ENCODE measurements around the gene FCRL6. TPM values are rescaled to one million over a fixed set of nuclear protein-coding genes. Genes with fewer than 3 reads are reported as not detected.

FCRL6 gene
- total and polyA plus RNA-seq, 2 donors (not counting 3 experiments of a cell fraction or from before 2014, with no cell fraction given), result 0.06 TPM; not detected in 1

- H3K9me1 ChIP-seq (replicated peaks; ENCODE audit: control insufficient read depth, extremely low read depth, insufficient read depth, low read length), result no peaks in the 10 kb centered on the region
- no peaks in the 10 kb centered on the region for H3K9me3 ChIP-seq (replicated peaks; ENCODE audit: control insufficient read depth, insufficient read depth, low read length)
- dilution Hi-C loops (cut with MboI; ENCODE audit: extremely low pct_ligation_motif_present, low sequenced_read_pairs) (loop anchor here (25.0 kb wide), 1 partner anchor 304 kb away; no protein-coding TSS in a partner anchor), intact Hi-C loops (cut with micrococcal nuclease) (loop anchor here (2.0 kb wide), 1 partner anchor 659 kb away; no protein-coding TSS in a partner anchor)
- H3K9ac ChIP-seq (replicated peaks; ENCODE audit: extremely low read depth, insufficient read depth, low read length), result no peak overlapping the region
- H3K27ac ChIP-seq (ENCODE audit: insufficient read depth, low read depth, low read length), result no peak overlapping the region
- FAIRE-seq (no peak), DNase-seq (ENCODE audit: low read depth, low spot score) (no peak)
- ChIA-PET CTCF (interaction anchor here (1.3 kb wide), 1 partner anchor 99 kb away, joined by 4 read pairs; no protein-coding TSS in a partner anchor), POLR2A (no interaction called here)
- no peak overlapping the region for H2AFZ ChIP-seq (ENCODE audit: low read depth, low read length)
- peaks cover 10% of the 10 kb centered on the region for H3K4me1 ChIP-seq (ENCODE audit: control insufficient read depth, extremely low read depth, insufficient read depth, low read length)
- no peaks in the 10 kb centered on the region for H3K27me3 ChIP-seq (ENCODE audit: control insufficient read depth in 2 of 2, insufficient read depth in 2 of 2, low read length in 2 of 2)
- no peaks in the 10 kb centered on the region for H4K20me1 ChIP-seq (replicated peaks; ENCODE audit: control insufficient read depth, extremely low read depth, insufficient read depth, low read length)
- no TSS peak for BruUV-seq (replicated peaks)
- no peak overlapping the region for H3K4me3 ChIP-seq (replicated peaks in 1 of 3; ENCODE audit: insufficient read depth in 1 of 3, low read depth in 1 of 3, low read length in 3 of 3)
- H3K36me3 ChIP-seq (ENCODE audit: control insufficient read depth in 2 of 2, extremely low read depth in 1 of 2, insufficient read depth in 2 of 2, low read length in 2 of 2), result no peaks in the 10 kb centered on the region
- H3K79me2 ChIP-seq (ENCODE audit: control insufficient read depth, insufficient read depth, low read length), result no peaks in the 10 kb centered on the region
- TF ChIP-seq GATA2 (IDR thresholded peaks at IDR 0.05; ENCODE audit: insufficient read depth, insufficient read length, low read depth, low read length) (no peak), MAX (IDR thresholded peaks at IDR 0.05; ENCODE audit: insufficient read depth, insufficient read length) (no peak), CTCF (IDR thresholded peaks at IDR 0.05; ENCODE audit: extremely low read depth in 1 of 2, insufficient read depth in 1 of 2, low read depth in 1 of 2, low read length in 2 of 2) (no peak), POLR2A (IDR thresholded peaks at IDR 0.05; ENCODE audit: low read depth, low read length) (no peak), MYC (IDR thresholded peaks at IDR 0.05; ENCODE audit: low read depth, low read length) (no peak), JUN (IDR thresholded peaks at IDR 0.05; ENCODE audit: borderline replicate concordance, insufficient read depth, insufficient read length, low read depth) (no peak), POLR2AphosphoS5 (IDR thresholded peaks at IDR 0.05; ENCODE audit: insufficient read depth, low read depth, low read length) (no peak), FOS (IDR thresholded peaks at IDR 0.05; ENCODE audit: borderline replicate concordance, insufficient read depth, low read length) (no peak), EZH2 (IDR thresholded peaks at IDR 0.05; ENCODE audit: borderline replicate concordance, low read depth, low read length, severe bottlenecking) (no peak)
- no peak overlapping the region for H3K4me2 ChIP-seq (ENCODE audit: insufficient read depth, low read length)
These were observed 10.7 kb upstream of the FCRL6 start for GRCh38 chr1:159791461-159791860.
